NCI-H128 (cell line): ENCODE data around the gene NT5DC3.

Experiments used
- DNase-seq: peaks from one replicate; lab custom pipeline; 2025; ENCODE audit not compliant: unreplicated experiment; lab: John Stamatoyannopoulos, UW

NT5DC3 gene

DNA sequence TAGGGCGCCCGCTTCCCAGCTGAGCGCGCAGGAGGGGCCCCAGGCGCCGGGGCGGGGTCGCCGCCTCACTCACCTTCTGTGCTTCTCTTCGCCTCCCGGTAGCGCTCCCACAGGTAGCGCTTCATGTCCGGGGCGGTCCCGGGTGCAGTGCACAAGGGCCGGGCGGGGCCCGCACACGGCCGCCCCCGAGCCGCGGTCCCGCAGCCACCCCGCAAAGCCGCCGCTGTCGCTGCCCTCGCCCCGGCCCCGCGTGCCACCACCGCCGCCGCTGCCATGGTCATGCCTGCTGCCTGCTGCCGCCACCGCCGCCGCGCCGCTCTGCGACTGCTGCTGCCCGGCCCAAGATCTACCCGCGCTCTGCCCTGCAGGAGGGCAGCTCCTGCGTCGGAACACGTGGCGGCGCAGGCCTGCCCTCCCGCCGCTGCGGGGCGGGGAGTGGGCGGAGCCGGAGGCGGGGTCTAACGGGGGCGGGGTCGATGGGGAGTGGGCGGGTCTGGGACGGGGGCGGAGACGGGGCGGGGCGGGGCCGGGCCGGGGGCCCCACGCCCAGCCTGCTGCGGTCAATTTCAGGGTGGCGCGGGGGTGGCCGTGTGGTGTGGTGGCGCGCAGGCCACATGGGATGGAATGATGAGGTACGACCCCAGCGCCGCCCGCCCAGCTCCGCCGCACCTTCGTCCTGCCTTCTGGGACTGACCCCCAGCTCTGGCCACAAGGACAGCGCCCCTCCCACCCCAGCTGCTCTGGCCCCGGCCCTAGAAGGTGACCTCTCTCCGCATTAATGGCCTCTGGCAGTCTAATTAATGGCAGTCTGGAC is at the start of gene NT5DC3:
Gene NT5DC3, minus strand, starts transcription at position 359 of the 814 bp plus-strand sequence. Its CDS starts 78 bp downstream, at position 281.
- no peak for DNase-seq

DNA sequence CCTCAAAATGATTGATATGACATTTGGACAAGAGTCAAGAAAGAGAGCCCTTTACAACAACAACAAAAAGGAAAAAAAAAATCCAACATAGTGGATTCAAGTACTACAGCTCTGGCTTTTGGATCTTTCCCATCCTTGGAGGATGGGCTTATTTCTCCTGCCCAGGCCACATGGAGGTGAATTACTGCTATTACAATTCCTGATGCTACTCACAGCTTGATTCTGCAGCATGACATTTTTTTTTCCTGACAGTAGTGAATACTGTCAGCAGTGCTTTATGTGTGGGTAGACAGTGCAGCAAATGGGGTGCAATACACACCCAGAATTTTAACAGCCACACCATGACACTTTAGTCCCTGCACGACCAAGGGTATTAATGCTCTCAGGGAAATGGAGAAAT is 46.7 kb upstream of the NT5DC3 start:
- DNase-seq = no peak

GRCh38 chr12:103886195-103886797 is 45.3 kb upstream of the NT5DC3 start:
- no peak for DNase-seq

DNA sequence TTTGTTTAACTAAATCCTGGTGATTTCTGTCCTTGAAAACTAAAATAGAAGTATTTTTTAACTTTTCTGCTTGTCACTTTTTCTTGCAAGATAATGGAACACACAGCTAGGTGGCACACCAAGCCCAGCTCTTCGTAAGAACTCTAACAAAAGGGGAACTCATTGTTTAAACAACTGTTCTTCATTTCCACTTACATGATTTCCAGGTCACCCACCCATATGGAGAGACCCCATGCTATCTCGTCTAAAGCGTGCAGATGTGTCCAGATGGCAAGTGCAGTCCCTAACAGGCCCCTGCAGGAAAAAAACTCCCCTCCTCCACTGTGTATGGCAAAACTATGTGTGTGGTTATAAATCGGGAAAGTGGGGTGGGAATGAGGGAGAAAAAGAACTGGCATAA is 43.3 kb upstream of the NT5DC3 start:
- DNase-seq = no peak

- DNase-seq = no peak
These were observed 42.9 kb upstream of the NT5DC3 start for GRCh38 chr12:103883908-103884307.

DNA sequence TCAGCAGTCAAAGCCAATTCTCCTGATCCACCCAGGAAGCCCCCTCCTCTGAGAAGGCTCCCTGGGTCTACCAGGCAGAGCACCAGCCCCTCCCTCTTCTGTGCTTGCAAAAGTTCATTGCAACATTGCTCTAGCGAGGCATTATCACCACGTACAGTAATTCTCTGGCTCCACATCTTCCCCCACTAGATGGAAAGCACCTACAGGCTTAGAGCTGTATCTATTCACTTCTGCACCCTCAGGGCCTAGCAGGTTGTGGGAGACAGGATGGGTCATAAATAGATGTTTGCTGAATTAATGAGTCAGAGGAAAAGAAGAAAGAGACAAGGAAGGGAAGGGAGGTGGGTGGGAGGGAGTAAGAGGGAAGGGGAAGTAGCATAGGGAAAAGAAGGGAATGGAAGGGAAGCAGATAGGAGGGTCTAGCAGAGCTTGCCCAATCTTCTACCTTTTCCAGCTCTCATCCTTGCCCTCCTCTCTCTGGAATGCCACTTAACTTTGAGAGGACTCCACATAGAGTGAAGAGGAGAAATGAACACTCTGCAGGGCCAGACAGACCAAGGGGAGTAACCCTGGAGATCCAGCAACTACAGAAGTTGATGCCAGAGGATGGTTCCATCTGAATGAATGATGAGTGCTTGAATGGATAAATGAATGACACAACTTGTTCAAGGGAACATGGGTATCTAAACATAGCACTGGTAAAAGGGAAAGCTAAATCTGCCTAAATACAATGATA is 42.0 kb upstream of the NT5DC3 start:
- no peak for DNase-seq

GRCh38 chr12:103881261-103881660 is 40.2 kb upstream of the NT5DC3 start:
- DNase-seq = no peak

DNA sequence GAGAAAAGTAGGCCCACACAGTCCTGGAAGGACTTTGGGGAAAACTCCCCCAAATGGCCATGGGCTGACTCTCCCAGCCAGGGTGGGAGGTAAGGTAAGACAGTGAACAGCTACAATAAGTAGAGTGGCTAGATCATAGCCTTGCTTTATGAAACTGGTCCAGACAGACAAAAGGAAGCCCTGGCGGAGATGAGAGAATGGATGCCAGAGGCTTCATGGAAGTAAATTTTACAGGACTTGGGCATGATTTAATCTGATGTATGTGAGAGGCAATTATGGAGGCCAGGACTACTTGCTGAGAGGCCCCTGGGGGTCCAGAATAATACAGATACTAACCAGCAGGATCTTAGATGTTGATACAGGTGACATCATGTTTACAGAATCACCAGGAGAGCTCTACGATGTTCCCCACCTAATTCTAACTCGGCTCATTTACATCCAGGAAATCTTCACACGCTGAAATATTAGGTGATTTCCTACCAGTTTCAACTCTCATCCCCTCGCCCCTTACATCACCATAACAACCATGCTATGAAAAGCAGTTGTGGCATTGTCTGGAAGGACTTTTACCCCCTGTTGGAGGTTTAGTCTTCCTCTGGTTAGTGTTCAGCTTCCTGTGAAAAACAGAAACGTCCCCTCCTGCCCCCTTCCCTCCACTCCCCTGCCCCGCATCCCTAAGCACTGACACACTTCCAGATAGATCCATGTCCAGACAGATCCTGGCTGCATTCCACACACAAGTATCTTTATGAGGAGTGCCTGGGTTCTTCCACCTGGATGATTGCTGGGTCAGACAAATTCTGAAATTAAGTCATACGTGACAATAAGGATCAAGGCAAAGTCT is 39.5 kb upstream of the NT5DC3 start:
- DNase-seq = no peak

DNA sequence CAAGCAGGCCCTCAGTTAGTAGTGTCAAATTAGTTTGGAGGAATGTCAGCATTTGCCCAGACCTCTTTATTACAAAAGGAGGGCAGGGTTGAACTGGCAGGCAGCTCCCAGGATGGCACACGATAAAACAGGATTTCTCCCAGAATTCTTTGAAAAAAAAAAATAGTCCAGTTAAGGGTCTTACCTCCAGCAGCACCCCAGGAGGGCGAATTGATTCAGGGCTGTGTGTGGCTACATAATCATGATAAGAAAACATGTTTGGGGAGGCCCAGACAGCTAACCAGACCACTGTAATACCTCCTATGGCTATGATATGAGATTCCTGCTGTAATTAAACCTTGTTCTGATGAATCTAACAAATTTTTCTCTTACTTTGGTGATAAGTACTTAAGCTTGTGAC is 38.8 kb upstream of the NT5DC3 start:
- DNase-seq = no peak

DNA sequence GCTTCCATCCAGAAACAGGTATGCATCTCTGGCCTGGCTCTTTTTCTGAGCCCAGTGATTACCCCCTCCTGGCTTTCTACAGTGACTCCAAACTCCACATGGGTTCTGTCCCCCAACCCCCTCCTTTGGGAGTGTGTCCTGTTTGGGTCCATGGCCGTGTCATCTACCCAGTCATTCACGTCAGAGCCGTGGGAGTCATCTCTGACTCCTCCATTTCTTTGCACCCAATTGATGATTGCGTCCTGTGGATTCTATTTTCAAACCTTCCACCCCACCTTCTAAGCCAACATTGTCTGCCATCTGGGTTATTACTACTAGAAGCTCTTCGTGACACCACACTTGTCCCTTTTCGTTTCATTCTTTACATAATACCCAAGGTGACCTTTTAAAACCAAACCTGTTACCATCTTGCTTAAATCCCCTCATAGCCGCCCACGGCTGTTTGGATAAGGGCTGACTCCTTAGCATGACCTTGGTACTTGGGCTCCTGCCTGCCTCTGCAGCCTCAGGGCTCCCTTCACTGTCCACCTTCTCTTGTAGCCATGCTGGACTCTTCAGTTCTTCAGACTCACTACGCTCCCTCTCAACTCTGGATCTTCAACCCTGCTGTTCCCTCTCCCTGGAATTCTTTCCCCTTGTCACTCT is 38.1 kb upstream of the NT5DC3 start:
- no peak for DNase-seq

GRCh38 chr12:103877934-103878510 is 37.0 kb upstream of the NT5DC3 start:
- peak; percentile 47 for DNase-seq

- no peak for DNase-seq
These were observed 36.3 kb upstream of the NT5DC3 start for GRCh38 chr12:103877288-103877687.

DNA sequence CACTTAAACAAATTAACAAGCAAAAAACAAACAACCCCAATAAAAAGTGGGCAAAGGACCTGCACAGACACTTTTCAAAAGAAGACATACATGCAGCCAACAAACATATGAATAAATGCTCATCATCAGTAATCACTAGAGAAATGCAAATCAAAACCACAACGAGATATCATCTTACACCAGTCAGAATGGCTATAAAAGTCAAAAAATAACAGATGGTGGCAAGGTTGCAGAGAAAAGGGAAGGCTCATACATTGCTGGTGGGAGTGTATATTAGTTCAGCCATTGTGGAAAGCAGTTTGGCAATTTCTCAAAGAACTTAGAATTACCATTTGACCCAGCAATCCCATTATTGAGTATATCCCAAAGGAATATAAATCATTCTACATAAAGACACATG is 34.6 kb upstream of the NT5DC3 start:
- no peak for DNase-seq

DNA sequence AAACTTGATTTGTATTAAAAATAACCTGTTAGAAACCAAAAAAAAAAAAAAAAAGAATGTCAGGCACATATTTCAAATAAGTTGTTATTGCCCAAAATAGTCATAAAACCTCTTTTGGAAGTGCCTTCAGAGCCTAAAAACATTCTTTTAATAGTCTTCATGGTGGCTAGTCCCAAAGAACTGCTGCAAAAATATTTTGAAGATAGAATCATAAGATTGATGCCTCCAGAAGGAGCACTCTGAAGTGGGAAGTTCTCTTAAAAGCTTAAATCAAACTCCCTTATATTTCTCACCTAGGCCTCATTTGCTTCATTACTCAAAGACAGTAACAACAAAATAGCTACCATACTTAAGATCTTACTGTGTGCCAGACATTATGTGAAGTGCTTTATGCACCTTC is 27.2 kb upstream of the NT5DC3 start:
- DNase-seq = no peak

DNA sequence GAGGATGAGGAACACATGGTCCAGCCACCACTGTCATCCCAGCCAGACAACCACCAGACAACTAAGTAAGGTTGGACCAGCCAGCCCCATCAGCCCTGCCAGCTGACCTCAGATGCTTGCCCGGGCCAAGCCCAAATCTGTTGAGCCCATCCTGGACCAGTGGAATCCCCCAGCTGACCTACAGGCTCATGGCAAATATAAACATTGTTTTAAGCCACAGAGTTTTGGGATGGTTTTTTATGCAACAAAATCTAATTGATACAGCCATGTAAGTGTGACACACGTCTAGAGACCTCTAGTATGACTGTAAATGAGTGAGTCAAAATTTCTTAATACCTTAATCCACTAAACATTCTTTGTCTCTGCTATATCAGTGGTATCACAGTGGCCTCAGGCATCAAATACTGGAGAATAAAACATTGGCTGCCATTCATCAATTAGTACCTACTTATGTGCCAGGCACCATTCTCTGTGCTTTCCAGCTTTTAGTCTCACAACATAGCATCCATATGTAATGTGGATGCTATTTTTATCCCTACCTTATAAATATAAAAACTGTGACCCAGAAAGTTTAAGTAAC is 24.2 kb upstream of the NT5DC3 start:
- DNase-seq = no peak

GRCh38 chr12:103864710-103865109 is 23.7 kb upstream of the NT5DC3 start:
- no peak for DNase-seq

DNA sequence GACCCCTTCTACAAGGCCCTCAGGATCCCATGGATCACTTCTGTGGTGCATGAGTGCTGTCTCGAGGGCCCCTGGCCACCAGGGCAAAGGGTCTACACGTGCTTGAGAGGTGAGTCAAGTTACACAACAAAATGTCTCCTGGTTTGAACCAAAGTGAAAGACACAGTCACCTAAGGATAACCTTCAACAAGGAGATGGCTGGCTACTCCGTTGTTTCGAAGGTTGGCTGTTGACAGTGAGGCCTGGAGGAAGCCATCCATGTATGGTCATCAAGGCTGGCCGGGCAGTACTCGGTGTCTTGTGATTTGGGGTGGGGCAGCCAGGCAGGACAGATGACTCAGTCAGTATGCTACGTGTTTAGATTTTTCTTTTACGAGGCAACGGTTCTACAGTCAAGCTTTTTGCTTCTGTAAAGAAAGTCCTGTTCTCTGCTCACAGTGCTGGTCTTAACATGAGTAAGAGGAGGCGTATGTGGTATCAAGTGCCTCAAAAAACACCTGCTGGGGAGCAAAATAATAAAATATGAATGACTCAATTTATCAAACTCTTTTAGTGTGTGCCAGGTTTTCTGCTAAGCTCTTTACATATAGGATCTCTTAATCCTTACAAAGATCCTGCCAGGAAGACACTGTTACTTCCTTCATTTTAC is 18.0 kb upstream of the NT5DC3 start:
- DNase-seq = no peak

GRCh38 chr12:103858335-103858734 is 17.3 kb upstream of the NT5DC3 start:
- DNase-seq = no peak

GRCh38 chr12:103857164-103857563 is 16.1 kb upstream of the NT5DC3 start:
- no peak for DNase-seq
